Body of pancreas (tissue), 4 donors: ENCODE measurements around the gene TBXT.

Source experiments
- CTCF ChIP-seq, 7 experiments: fragments of 450-650 bp in 4 of 7; fragments of 200-600 bp in 3 of 7; sonication (generic) in 3 of 7; IDR thresholded peaks; one replicate each; pipeline ENCODE4 v1.5.1; 2016 to 2019; ENCODE audit warnings: antibody characterized with exemption in 7 of 7
- POLR2A ChIP-seq, 3 donors: fragments of 450-650 bp; IDR thresholded peaks; one replicate each; pipeline ENCODE4 v1.6.1; 2016; ENCODE audit warnings: antibody characterized with exemption in 3 of 3, mild to moderate bottlenecking in 2 of 3

GRCh38 chr6:166119116-166119911, 48.3 kb downstream of the TBXT start:
- TF ChIP-seq CTCF (IDR thresholded peaks at IDR 0.05) (no peak), POLR2A (IDR thresholded peaks at IDR 0.05) (no peak)
